ENCODE measurements around the gene PIGC.

Gene PIGC

DNA sequence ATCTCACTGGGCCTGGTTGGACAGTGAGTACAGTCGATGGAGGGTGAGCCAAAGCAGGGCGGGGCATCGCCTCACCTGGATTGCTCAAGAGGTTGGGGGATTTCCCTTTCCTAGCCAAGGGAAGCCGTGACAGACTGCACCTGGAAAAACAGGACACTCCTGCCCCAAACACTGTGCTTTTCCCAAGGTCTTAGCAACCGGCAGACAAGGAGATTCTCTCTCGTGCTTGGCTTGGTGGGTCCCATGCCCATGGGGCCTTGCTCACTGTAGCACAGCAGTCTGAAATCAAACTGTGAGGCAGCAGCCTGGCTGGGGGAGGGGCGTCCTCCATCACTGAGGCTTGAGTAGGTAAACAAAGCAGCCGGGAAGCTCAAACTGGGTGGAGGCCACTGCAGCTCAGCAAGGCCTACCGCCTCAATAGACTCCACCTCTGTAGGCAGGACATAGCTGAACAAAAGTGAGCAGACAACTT, 12.1 kb downstream of the PIGC start:
- DNase-seq (ENCODE audit: low read depth): no peak
- TF ChIP-seq, protein P1, sequence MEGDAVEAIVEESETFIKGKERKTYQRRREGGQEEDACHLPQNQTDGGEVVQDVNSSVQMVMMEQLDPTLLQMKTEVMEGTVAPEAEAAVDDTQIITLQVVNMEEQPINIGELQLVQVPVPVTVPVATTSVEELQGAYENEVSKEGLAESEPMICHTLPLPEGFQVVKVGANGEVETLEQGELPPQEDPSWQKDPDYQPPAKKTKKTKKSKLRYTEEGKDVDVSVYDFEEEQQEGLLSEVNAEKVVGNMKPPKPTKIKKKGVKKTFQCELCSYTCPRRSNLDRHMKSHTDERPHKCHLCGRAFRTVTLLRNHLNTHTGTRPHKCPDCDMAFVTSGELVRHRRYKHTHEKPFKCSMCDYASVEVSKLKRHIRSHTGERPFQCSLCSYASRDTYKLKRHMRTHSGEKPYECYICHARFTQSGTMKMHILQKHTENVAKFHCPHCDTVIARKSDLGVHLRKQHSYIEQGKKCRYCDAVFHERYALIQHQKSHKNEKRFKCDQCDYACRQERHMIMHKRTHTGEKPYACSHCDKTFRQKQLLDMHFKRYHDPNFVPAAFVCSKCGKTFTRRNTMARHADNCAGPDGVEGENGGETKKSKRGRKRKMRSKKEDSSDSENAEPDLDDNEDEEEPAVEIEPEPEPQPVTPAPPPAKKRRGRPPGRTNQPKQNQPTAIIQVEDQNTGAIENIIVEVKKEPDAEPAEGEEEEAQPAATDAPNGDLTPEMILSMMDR (conservative IDR thresholded peaks at IDR 0.05; ENCODE audit: low read depth, low read length): no peak
- H3K4me3 ChIP-seq (ENCODE audit: low read length): no peak overlapping the region

DNA sequence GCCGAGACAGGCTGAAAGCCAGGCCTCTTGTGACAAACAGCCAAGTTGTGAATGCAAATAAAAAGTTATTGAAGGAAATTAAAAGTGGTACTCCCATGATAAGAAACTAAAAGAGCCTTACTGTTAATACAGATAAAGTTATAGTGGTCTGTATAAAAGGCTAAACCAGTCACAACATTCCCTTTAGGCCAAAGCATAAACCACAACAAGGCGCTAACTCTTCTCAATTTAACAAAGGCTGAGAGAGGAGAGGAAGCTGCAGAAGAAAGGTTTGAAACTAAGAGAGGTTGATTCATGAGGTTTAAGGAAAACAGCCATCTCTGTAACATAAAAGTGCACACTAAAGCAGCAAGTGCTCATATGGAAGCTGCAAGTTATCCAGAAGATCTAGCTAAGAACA, 12.7 kb downstream of the PIGC start:
- DNase-seq (ENCODE audit: low read depth): no peak

DNA sequence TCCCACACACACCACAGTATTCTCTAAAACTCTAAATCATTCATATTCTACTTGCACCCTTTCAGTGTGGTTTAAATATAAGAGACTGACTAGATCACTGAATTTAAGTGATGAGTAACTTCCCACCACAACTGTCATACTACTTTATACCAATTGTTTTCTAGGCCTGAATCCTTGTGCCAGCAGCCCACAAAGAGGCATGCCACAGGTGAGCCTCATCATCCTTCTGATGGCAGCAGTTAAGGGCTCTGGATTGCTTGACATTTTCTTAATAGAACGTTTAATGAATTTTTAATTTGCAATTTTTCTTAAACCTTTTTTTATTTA, 13.8 kb downstream of the PIGC start:
- no peak overlapping the region for H3K4me3 ChIP-seq (ENCODE audit: low read length)
- TF ChIP-seq, protein P1 (conservative IDR thresholded peaks at IDR 0.05; ENCODE audit: low read depth, low read length): no peak
- DNase-seq (ENCODE audit: low read depth): no peak

More for the DNA sequence above, 12.7 kb downstream of the PIGC start:
- TF ChIP-seq, protein P1 (conservative IDR thresholded peaks at IDR 0.05; ENCODE audit: low read depth, low read length): no peak
- H3K4me3 ChIP-seq (ENCODE audit: low read length): no peak overlapping the region

DNA sequence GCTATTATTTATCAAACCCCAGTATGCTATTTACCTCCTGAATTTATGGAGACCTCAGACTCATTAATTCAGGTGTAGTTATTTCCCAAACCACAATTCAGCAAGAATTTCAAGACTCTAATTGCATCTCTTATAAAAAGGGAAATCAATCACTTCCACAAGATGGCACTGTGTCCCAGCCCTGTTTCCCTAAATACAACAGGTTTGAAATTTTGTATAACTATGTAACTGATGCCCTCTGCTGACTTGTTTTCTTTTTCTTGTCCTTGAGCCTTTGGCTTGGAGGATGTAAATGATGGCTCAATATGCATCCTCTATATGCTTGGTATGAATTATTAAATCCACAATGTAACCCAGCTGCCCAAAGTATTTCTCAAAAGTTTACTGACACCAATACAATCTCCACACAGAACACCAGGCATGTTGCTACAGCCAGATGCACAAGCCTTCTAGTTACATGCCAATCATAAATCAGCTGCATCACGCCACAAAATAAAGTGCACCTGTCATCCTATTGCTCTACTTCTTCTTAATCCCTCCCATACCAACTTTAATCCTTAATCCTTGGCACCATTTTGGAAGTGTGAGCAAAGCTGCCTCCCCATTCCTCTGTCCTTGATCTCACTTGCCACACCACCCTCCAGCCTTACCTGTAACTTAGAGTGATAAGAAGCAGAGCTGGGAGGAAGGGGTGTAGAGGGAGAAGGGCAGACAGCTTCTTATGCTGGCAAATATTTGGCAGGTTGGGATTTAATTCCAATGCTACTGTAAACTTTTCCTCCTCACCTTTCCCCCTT, 14.3 kb downstream of the PIGC start:
- H3K4me3 ChIP-seq (ENCODE audit: low read length): no peak overlapping the region
- TF ChIP-seq, protein P1 (conservative IDR thresholded peaks at IDR 0.05; ENCODE audit: low read depth, low read length): peak; percentile 77
- no peak for DNase-seq (ENCODE audit: low read depth)

DNA sequence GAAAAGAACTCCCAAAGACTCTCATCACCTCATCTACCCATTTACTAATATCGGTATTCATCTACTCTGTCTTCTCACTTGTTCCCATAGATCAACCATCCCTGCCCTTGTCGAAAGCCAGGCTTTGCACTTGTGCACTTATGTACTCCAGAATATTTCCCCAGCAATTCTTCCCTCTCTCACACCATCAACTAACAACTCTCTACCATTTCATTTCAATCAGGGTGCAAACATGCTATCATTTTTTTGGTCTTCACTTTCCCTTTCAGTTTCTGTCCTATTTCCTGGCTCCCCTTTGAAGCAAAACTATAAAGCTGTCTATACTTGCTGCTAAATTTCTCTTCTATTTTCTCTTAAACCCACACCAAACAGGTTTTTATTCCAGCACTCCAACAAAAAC, 16.7 kb downstream of the PIGC start:
- TF ChIP-seq, protein P1 (conservative IDR thresholded peaks at IDR 0.05; ENCODE audit: low read depth, low read length): no peak
- DNase-seq (ENCODE audit: low read depth): no peak
- no peak overlapping the region for H3K4me3 ChIP-seq (ENCODE audit: low read length)

DNA sequence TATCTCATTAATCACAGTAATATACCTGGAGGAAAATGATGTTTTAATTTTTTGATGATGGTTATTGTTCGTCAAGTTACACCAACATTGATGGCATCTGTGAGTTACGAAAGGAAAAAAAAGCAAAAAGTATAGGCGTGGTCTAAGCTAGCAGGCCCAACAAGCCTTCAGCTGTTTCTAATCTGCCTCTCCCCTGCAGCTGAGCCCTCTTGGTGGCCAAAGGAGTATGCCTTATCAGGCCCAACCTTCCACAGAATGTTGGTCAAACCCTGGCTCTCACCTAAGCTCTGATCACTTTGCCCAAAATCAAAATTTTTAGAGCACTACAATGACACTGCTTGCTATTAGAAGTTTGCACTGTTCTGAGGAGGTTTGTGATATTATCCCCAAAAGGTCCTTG, 18.5 kb downstream of the PIGC start:
- H3K4me3 ChIP-seq (ENCODE audit: low read length): no peak overlapping the region
- no peak for DNase-seq (ENCODE audit: low read depth)
- TF ChIP-seq, protein P1 (conservative IDR thresholded peaks at IDR 0.05; ENCODE audit: low read depth, low read length): no peak

DNA sequence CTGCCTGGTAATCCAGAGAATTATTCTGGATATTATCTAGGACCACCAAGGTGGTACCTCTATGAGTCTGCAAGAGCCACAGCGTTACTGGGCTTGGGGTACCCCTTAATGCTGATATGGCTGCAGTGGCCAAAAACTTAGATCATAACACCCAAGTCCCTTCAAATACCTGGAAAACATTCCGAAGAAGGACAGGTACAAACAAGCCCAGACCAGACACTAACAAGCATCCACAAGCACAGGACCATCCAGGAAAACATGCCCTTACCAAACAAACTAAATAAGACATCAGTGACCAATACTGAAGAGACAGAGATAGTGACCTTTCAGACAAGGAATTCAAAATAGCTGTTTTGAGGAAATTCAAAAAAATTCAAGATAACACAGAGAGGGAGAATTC, 20.5 kb downstream of the PIGC start:
- no peak overlapping the region for H3K4me3 ChIP-seq (ENCODE audit: low read length)
- no peak for DNase-seq (ENCODE audit: low read depth)
- TF ChIP-seq, protein P1 (conservative IDR thresholded peaks at IDR 0.05; ENCODE audit: low read depth, low read length): no peak
